Natural killer cell (primary cell): ENCODE results near the gene SPAG6. TPM values are rescaled to one million over a fixed set of nuclear protein-coding genes. Genes with fewer than 3 reads are reported as not detected.

Source experiments
- ATAC-seq, 3 donors: fragments of 150-1000 bp in 2 of 3; fragments of 200-7000 bp in 1 of 3; cut with Tn5 transposase; 1 replicate in 1 of 3; 2 replicates in 2 of 3; pipeline ENCODE4 v1.10.0; 2021; ENCODE audit warnings: mild to moderate bottlenecking in 2 of 3, moderate library complexity in 2 of 3
- DNase-seq, 2 donors: peaks; one replicate each; pipeline versions ENCODE4 v3.0.0 to v3.0.0-alpha.2; 2013 to 2021; ENCODE audit warnings: mixed read lengths in 1 of 2
- H3K27ac ChIP-seq: one replicate; pipeline ENCODE4 v1.5.1; 2013; ENCODE audit warnings: mild to moderate bottlenecking, low read length
- H3K27me3 ChIP-seq: one replicate; pipeline ENCODE4 v1.6.1; 2013; ENCODE audit warnings: low read length; ENCODE audit not compliant: control insufficient read depth, insufficient read depth
- H3K36me3 ChIP-seq: one replicate; pipeline ENCODE4 v1.6.1; 2013; ENCODE audit warnings: low read length; ENCODE audit not compliant: control insufficient read depth, insufficient read depth
- H3K4me1 ChIP-seq: one replicate; pipeline ENCODE4 v1.6.1; 2013; ENCODE audit warnings: low read length; ENCODE audit not compliant: control insufficient read depth, insufficient read depth
- H3K4me3 ChIP-seq: one replicate; pipeline ENCODE4 v1.5.1; 2013; ENCODE audit warnings: low read length
- H3K9me3 ChIP-seq: one replicate; pipeline ENCODE4 v1.6.1; 2013; ENCODE audit warnings: low read length; ENCODE audit not compliant: control insufficient read depth, insufficient read depth
- H3K27ac Mint-ChIP-seq, 2 donors: one replicate each; pipeline ENCODE4 v1.8.0; 2022; ENCODE audit warnings: mild to moderate bottlenecking in 2 of 2, mixed read lengths in 2 of 2, moderate library complexity in 1 of 2
- H3K27me3 Mint-ChIP-seq, 2 donors: one replicate each; pipeline ENCODE4 v1.8.0; 2022; ENCODE audit warnings: low read depth in 2 of 2, mixed read lengths in 2 of 2
- H3K36me3 Mint-ChIP-seq: one replicate; pipeline ENCODE4 v1.8.0; 2022; ENCODE audit warnings: mixed read lengths
- H3K4me1 Mint-ChIP-seq, 2 donors: one replicate each; pipeline ENCODE4 v1.8.0; 2022; ENCODE audit warnings: mixed read lengths in 2 of 2
- H3K4me3 Mint-ChIP-seq: one replicate; pipeline ENCODE4 v1.8.0; 2022; ENCODE audit warnings: mild to moderate bottlenecking, moderate library complexity, mixed read lengths
- H3K9me3 Mint-ChIP-seq, 2 donors: one replicate each; pipeline ENCODE4 v1.8.0; 2022; ENCODE audit warnings: mixed read lengths in 2 of 2
- CTCF ChIP-seq: fragments of 200-600 bp; IDR thresholded peaks from one replicate; pipeline ENCODE4 v1.8.0; 2022; ENCODE audit warnings: antibody characterized with exemption
- WGBS: methylation state at CpG from one replicate; pipeline ENCODE4 v1.1.7; 2013; ENCODE audit warnings: missing lambda C conversion rate; ENCODE audit not compliant: insufficient coverage; 5-methylcytosine and 5-hydroxymethylcytosine counted together
- intact Hi-C: fragments of 100-400 bp; cut with micrococcal nuclease; formaldehyde crosslinking; loops from one replicate; pipeline ENCODE4 v1.14.2; 2022
- total RNA-seq, 4 donors: library from RNA; stranded (reverse); fragments of 120-200 nt in 1 of 4; gene quantifications; one replicate each; pipeline versions ENCODE4 v1.2.3 to v1.2.4, GENCODE V29; 2013 to 2022

Gene SPAG6
- total RNA-seq, 3 donors from 2014 or later (not counting 1 experiment from before 2014, with no cell fraction given): 0.35 to 0.79 TPM; not detected in 1

GRCh38 chr10:22443175-22443901 lies 98.0 kb downstream of the SPAG6 start:
- intact Hi-C loops: no loop called here

GRCh38 chr10:22444219-22444788 lies 99.0 kb downstream of the SPAG6 start:
- peaks cover 6 to 11% of the 10 kb centered on the region in 2 donors for H3K4me1 Mint-ChIP-seq
- Histone ChIP-seq H3K27me3 (no peaks in the 10 kb centered on the region), H3K9me3 (no peaks in the 10 kb centered on the region), H3K4me3 (no peak overlapping the region), H3K4me1 (no peaks in the 10 kb centered on the region), H3K36me3 (no peaks in the 10 kb centered on the region), H3K27ac (no peak overlapping the region)
- peaks cover 12 to 15% of the 10 kb centered on the region in 2 donors for H3K27me3 Mint-ChIP-seq
- H3K27ac Mint-ChIP-seq: no peak overlapping the region
- no peaks in the 10 kb centered on the region for H3K9me3 Mint-ChIP-seq
- H3K36me3 Mint-ChIP-seq: no peaks in the 10 kb centered on the region
- DNase-seq (no peak), ATAC-seq (no peak)
- WGBS: 95% methylated on average over 4 of the region's 4 CpGs
- intact Hi-C loops: no loop called here
- H3K4me3 Mint-ChIP-seq: no peak overlapping the region
- TF ChIP-seq CTCF: no peak

More at GRCh38 chr10:22443175-22443901, 98.0 kb downstream of the SPAG6 start:
- H3K36me3 ChIP-seq: no peaks in the 10 kb centered on the region
- 93% methylated on average over 4 of the region's 6 CpGs for WGBS
- TF ChIP-seq CTCF: no peak
- Mint-ChIP-seq H3K9me3 (no peaks in the 10 kb centered on the region), H3K36me3 (no peaks in the 10 kb centered on the region), H3K27me3 (peaks cover 8 to 12% of the 10 kb centered on the region in 2 donors), H3K4me1 (peaks cover 15 to 21% of the 10 kb centered on the region in 2 donors), H3K4me3 (no peak overlapping the region), H3K27ac (no peak overlapping the region)
- no peak overlapping the region for H3K27ac ChIP-seq
- H3K4me1 ChIP-seq: peaks cover 5% of the 10 kb centered on the region
- no peaks in the 10 kb centered on the region for H3K27me3 ChIP-seq
- H3K4me3 ChIP-seq: no peak overlapping the region
- no peaks in the 10 kb centered on the region for H3K9me3 ChIP-seq
- DNase-seq: no peak
- ATAC-seq: no peak

- Mint-ChIP-seq H3K9me3 (no peaks in the 10 kb centered on the region), H3K36me3 (no peaks in the 10 kb centered on the region), H3K27ac (no peak overlapping the region), H3K4me3 (no peak overlapping the region), H3K4me1 (peaks cover 0 to under 1% of the 10 kb centered on the region in 2 donors), H3K27me3 (peaks cover 12 to 20% of the 10 kb centered on the region in 2 donors)
- no peak for DNase-seq
- no peak for TF ChIP-seq CTCF
- no peak overlapping the region for H3K27ac ChIP-seq
- no peaks in the 10 kb centered on the region for H3K27me3 ChIP-seq
- intact Hi-C loops: no loop called here
- H3K9me3 ChIP-seq: no peaks in the 10 kb centered on the region
- no peaks in the 10 kb centered on the region for H3K36me3 ChIP-seq
- WGBS: 86% methylated on average over 3 of the region's 3 CpGs
- no peak for ATAC-seq
- H3K4me3 ChIP-seq: no peak overlapping the region
- H3K4me1 ChIP-seq: no peaks in the 10 kb centered on the region
Observed at GRCh38 chr10:22445495-22445894, 100.2 kb downstream of the SPAG6 start.
